Mucosa of gallbladder (tissue), 1 donor: ENCODE results near the gene STOML2. TPM values are rescaled to one million over a fixed set of nuclear protein-coding genes. Genes with fewer than 3 reads are reported as not detected.
A peak's percentile ranks its signal among the peaks of the same experiment; 100 is the strongest.

Experiments
- DNase-seq: peaks from one replicate; pipeline ENCODE4 v3.0.0-alpha.2; 2020; ENCODE audit warnings: low spot score
- total RNA-seq: library from RNA; stranded (reverse); gene quantifications from one replicate; pipeline ENCODE4 v1.2.1, GENCODE V29; 2021
- donor health status: DM: no; HTN: no; CAD: no.

STOML2 gene
- total RNA-seq, 1 donor from 2014 or later: 94.9 TPM

GRCh38 chr9:35107297-35108290 is 4.7 kb upstream of the STOML2 start:
- DNase-seq: no peak

- no peak for DNase-seq
These were observed 3.4 kb upstream of the STOML2 start for GRCh38 chr9:35106343-35106730.

- DNase-seq: no peak
These were observed 2.8 kb upstream of the STOML2 start for GRCh38 chr9:35105571-35106342.

- no peak for DNase-seq
These were observed 2.2 kb upstream of the STOML2 start for GRCh38 chr9:35105126-35105525.

GRCh38 chr9:35104586-35104985 is 1.7 kb upstream of the STOML2 start:
- DNase-seq: no peak

GRCh38 chr9:35103660-35104191 is 795 bp upstream of the STOML2 start:
- DNase-seq: no peak

GRCh38 chr9:35102465-35102768 is 514 bp downstream of the STOML2 start:
- DNase-seq: no peak

GRCh38 chr9:35097573-35097972 is 5.4 kb downstream of the STOML2 start:
- no peak for DNase-seq

GRCh38 chr9:35096035-35096849 is 6.7 kb downstream of the STOML2 start, which contains the start of gene PIGO:
Gene PIGO, minus strand, starts transcription at chr9:35096591. Its CDS starts 1,026 bp downstream, at chr9:35095565.
- peak; percentile 89 for DNase-seq

- DNase-seq: no peak
These were observed 11.4 kb downstream of the STOML2 start for GRCh38 chr9:35091536-35091935.

GRCh38 chr9:35089434-35089833 is 13.5 kb downstream of the STOML2 start:
- DNase-seq: no peak

GRCh38 chr9:35085078-35085477 is 17.9 kb downstream of the STOML2 start:
- no peak for DNase-seq

GRCh38 chr9:35079426-35080341 is 23.2 kb downstream of the STOML2 start, which contains the start of gene FANCG:
Gene FANCG, minus strand, starts transcription at chr9:35079942. Its CDS starts 418 bp downstream, at chr9:35079524.
- DNase-seq: peak; percentile 92

- no peak for DNase-seq
These were observed 23.9 kb downstream of the STOML2 start for GRCh38 chr9:35079041-35079425.

GRCh38 chr9:35078066-35078465 is 24.9 kb downstream of the STOML2 start:
- no peak for DNase-seq

GRCh38 chr9:35076848-35077247 is 26.1 kb downstream of the STOML2 start:
- DNase-seq: no peak

- DNase-seq: no peak
These were observed 27.6 kb downstream of the STOML2 start for GRCh38 chr9:35075358-35075757.

GRCh38 chr9:35074791-35075190 is 28.1 kb downstream of the STOML2 start:
- DNase-seq: no peak

- no peak for DNase-seq
These were observed 28.8 kb downstream of the STOML2 start for GRCh38 chr9:35074141-35074540.

- DNase-seq: no peak
These were observed 29.7 kb downstream of the STOML2 start for GRCh38 chr9:35073279-35073612.
